Endodermal cell (in vitro differentiated cells): ENCODE results near the gene MEP1A. TPM values are rescaled to one million over a fixed set of nuclear protein-coding genes. Genes with fewer than 3 reads are reported as not detected.

Experiments
- DNase-seq: peaks from one replicate; pipeline ENCODE4 v3.0.0-alpha.2; 2017
- H3K27ac ChIP-seq: 2 replicates; pipeline ENCODE4 v1.5.1; 2013; ENCODE audit warnings: mild to moderate bottlenecking, low read depth, low read length, moderate library complexity
- H3K27me3 ChIP-seq: 2 replicates; pipeline ENCODE4 v1.6.1; 2013; ENCODE audit warnings: mild to moderate bottlenecking, low read length, moderate library complexity; ENCODE audit not compliant: insufficient read depth, control insufficient read depth, poor library complexity, severe bottlenecking
- H3K36me3 ChIP-seq: 2 replicates; pipeline ENCODE4 v1.7.0; 2013; ENCODE audit warnings: mild to moderate bottlenecking, low read length, moderate library complexity; ENCODE audit not compliant: control insufficient read depth, insufficient read depth
- H3K4me1 ChIP-seq: one replicate; pipeline ENCODE4 v1.7.0; 2013; ENCODE audit warnings: low read length; ENCODE audit not compliant: control insufficient read depth, insufficient read depth
- H3K4me3 ChIP-seq: 2 replicates; pipeline ENCODE4 v1.5.1; 2013; ENCODE audit warnings: mild to moderate bottlenecking, low read length, moderate library complexity
- H3K9ac ChIP-seq: 2 replicates; pipeline ENCODE4 v1.6.1; 2013; ENCODE audit warnings: mild to moderate bottlenecking, low read length, moderate library complexity; ENCODE audit not compliant: poor library complexity, severe bottlenecking; ENCODE audit errors: extremely low read depth
- H3K9me3 ChIP-seq: 2 replicates; pipeline ENCODE4 v1.6.1; 2013; ENCODE audit warnings: mild to moderate bottlenecking, low read length, moderate library complexity; ENCODE audit not compliant: control insufficient read depth
- H3K27ac Mint-ChIP-seq: 2 replicates; pipeline ENCODE4 v1.8.0; 2020; ENCODE audit warnings: mixed read lengths
- H3K27me3 Mint-ChIP-seq: 2 replicates; pipeline ENCODE4 v1.8.0; 2021; ENCODE audit warnings: mild to moderate bottlenecking, mixed read lengths; ENCODE audit not compliant: insufficient read depth
- H3K36me3 Mint-ChIP-seq: 2 replicates; pipeline ENCODE4 v1.8.0; 2020; ENCODE audit warnings: low read depth, mixed read lengths
- H3K4me1 Mint-ChIP-seq: 2 replicates; pipeline ENCODE4 v1.8.0; 2020; ENCODE audit warnings: mixed read lengths
- H3K4me3 Mint-ChIP-seq: 2 replicates; pipeline ENCODE4 v1.8.0; 2020; ENCODE audit warnings: mild to moderate bottlenecking, moderate library complexity, mixed read lengths
- H3K9me3 Mint-ChIP-seq: 2 replicates; pipeline ENCODE4 v1.8.0; 2020; ENCODE audit warnings: mild to moderate bottlenecking, mixed read lengths
- WGBS, 2 experiments: methylation state at CpG; one replicate each; pipeline versions ENCODE4 v1.1.5 to v1.1.7; 2013; ENCODE audit warnings: missing lambda C conversion rate in 2 of 2, mixed read lengths in 1 of 2; ENCODE audit not compliant: insufficient coverage in 1 of 2, insufficient read length in 1 of 2; 5-methylcytosine and 5-hydroxymethylcytosine counted together
- total RNA-seq, 2 donors: library from RNA; stranded (reverse); fragmentation: NEBNext Ultra II Directional in 1 of 2; extraction: Animal tissue kit (Norgen Biotek cat#: 25700) in 1 of 2; gene quantifications; 2 replicates in 1 of 2; 3 replicates in 1 of 2; pipeline ENCODE4 v1.2.1, GENCODE V29; 2021
- TF ChIP-seq, protein P1 (sequence below): fragments of 200-600 bp; sonication (generic); conservative IDR thresholded peaks from 2 replicates; pipeline ENCODE4 v1.5.0; 2021; ENCODE audit warnings: antibody characterized with exemption, mild to moderate bottlenecking

MEP1A gene
- total RNA-seq, 2 donors from 2014 or later: not detected

DNA sequence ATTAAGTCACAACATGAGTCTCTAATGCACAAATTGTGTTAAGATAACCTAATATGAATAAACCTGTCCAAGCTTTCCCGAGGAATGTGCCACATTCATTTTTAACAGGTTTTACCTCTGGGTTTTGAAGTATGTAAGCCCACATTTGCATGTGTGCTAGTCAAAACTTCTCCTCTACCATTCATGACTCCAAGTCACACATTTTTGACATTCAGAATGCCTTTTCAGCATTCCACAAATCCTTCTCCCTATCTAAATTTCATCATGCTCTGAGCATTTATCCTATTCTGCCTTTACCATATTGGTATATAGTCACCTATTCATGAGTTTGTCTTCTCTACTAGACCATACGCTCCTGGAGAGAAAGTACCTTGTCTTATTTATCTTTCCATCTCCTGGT, 72.0 kb downstream of the MEP1A start:
- 93 to 100% methylated on average over 2 of the region's 2 CpGs for WGBS, 2 experiments
- H3K4me1 ChIP-seq: no peaks in the 10 kb centered on the region
- no peak overlapping the region for H3K4me3 ChIP-seq
- no peak overlapping the region for H3K9ac ChIP-seq
- Mint-ChIP-seq H3K36me3 (no peaks in the 10 kb centered on the region), H3K27me3 (no peaks in the 10 kb centered on the region), H3K4me1 (peaks cover under 1% of the 10 kb centered on the region), H3K9me3 (no peaks in the 10 kb centered on the region), H3K4me3 (no peak overlapping the region), H3K27ac (no peak overlapping the region)
- no peak for DNase-seq
- H3K9me3 ChIP-seq: no peaks in the 10 kb centered on the region
- no peaks in the 10 kb centered on the region for H3K27me3 ChIP-seq
- TF ChIP-seq, protein P1, sequence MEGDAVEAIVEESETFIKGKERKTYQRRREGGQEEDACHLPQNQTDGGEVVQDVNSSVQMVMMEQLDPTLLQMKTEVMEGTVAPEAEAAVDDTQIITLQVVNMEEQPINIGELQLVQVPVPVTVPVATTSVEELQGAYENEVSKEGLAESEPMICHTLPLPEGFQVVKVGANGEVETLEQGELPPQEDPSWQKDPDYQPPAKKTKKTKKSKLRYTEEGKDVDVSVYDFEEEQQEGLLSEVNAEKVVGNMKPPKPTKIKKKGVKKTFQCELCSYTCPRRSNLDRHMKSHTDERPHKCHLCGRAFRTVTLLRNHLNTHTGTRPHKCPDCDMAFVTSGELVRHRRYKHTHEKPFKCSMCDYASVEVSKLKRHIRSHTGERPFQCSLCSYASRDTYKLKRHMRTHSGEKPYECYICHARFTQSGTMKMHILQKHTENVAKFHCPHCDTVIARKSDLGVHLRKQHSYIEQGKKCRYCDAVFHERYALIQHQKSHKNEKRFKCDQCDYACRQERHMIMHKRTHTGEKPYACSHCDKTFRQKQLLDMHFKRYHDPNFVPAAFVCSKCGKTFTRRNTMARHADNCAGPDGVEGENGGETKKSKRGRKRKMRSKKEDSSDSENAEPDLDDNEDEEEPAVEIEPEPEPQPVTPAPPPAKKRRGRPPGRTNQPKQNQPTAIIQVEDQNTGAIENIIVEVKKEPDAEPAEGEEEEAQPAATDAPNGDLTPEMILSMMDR: no peak
- H3K27ac ChIP-seq: no peak overlapping the region
- no peaks in the 10 kb centered on the region for H3K36me3 ChIP-seq

DNA sequence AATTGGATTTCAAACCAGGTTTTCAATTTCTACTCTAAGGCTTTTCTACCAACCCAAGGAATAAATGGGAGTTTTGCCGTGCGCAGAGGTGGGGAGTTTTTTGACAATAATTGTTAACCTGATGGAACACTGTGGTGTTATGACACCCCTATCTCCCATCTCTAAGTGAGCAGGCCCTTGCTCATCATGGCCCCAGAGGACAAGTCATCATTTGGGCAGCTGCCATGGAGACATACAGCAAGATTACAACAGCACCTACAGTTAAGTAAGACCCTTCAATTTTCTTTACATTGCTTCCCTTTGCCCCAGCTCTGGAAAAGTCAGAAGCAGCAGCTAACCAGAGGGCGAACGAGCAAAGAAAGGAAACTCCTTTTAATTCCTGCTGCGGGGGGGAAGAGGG, 74.2 kb downstream of the MEP1A start:
- Mint-ChIP-seq H3K4me3 (no peak overlapping the region), H3K4me1 (no peaks in the 10 kb centered on the region), H3K27ac (no peak overlapping the region), H3K36me3 (no peaks in the 10 kb centered on the region), H3K9me3 (no peaks in the 10 kb centered on the region), H3K27me3 (no peaks in the 10 kb centered on the region)
- Histone ChIP-seq H3K36me3 (no peaks in the 10 kb centered on the region), H3K4me3 (no peak overlapping the region), H3K4me1 (no peaks in the 10 kb centered on the region), H3K9me3 (no peaks in the 10 kb centered on the region), H3K9ac (no peak overlapping the region), H3K27me3 (no peaks in the 10 kb centered on the region), H3K27ac (no peak overlapping the region)
- TF ChIP-seq, protein P1: no peak
- no peak for DNase-seq
- 65 to 74% methylated on average over 3 to 5 of the region's 5 CpGs for WGBS, 2 experiments

DNA sequence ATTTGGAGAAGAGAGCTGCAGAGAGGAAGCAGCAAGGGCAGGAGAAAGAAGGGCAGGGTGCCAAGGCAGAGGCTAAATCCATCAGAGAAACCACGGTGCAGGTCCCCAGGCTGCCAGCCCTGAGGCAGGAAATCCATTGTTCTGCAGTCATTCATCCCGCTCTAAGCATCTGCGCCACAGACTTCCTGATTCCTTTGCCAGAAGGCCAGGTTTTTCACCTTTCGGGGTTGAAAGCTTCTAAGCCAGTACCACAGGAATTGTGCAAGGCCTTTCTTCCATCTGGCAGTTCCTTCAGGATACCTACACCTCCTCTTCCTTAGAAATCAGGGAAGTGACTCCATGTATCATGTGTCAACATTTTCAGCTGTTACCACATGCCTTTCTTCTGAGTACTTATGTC, 82.9 kb downstream of the MEP1A start:
- Histone ChIP-seq H3K4me1 (no peaks in the 10 kb centered on the region), H3K9ac (no peak overlapping the region), H3K9me3 (no peaks in the 10 kb centered on the region), H3K27me3 (no peaks in the 10 kb centered on the region), H3K4me3 (no peak overlapping the region), H3K27ac (no peak overlapping the region), H3K36me3 (no peaks in the 10 kb centered on the region)
- WGBS, 2 experiments: 72 to 76% methylated on average over 4 of the region's 4 CpGs
- Mint-ChIP-seq H3K9me3 (no peaks in the 10 kb centered on the region), H3K27me3 (no peaks in the 10 kb centered on the region), H3K4me3 (no peak overlapping the region), H3K36me3 (no peaks in the 10 kb centered on the region), H3K27ac (no peak overlapping the region), H3K4me1 (no peaks in the 10 kb centered on the region)
- TF ChIP-seq, protein P1: no peak
- DNase-seq: peak; percentile 72
